ENCODE results near the gene KIF26B.

KIF26B gene

GRCh38 chr1:245211035-245211749 is 56.4 kb downstream of the KIF26B start:
- no peak for DNase-seq

- no peak for DNase-seq
Measured at GRCh38 chr1:245211761-245212160, 57.0 kb downstream of the KIF26B start.

- no peak for DNase-seq
Measured at GRCh38 chr1:245212221-245212710, 57.5 kb downstream of the KIF26B start.

GRCh38 chr1:245213066-245213831 is 58.5 kb downstream of the KIF26B start:
- no peak for DNase-seq

- DNase-seq = no peak
Measured at GRCh38 chr1:245215071-245215470, 60.3 kb downstream of the KIF26B start.

GRCh38 chr1:245216366-245217115 is 61.8 kb downstream of the KIF26B start:
- DNase-seq = no peak

GRCh38 chr1:245217853-245218608 is 63.2 kb downstream of the KIF26B start:
- DNase-seq = no peak

- no peak for DNase-seq
Measured at GRCh38 chr1:245220381-245220985, 65.7 kb downstream of the KIF26B start.

GRCh38 chr1:245221805-245222204 is 67.0 kb downstream of the KIF26B start:
- DNase-seq = no peak

GRCh38 chr1:245222931-245223595 is 68.3 kb downstream of the KIF26B start:
- DNase-seq = no peak

GRCh38 chr1:245225322-245226202 is 70.8 kb downstream of the KIF26B start:
- no peak for DNase-seq

GRCh38 chr1:245226203-245226499 is 71.4 kb downstream of the KIF26B start:
- DNase-seq = no peak

GRCh38 chr1:245229051-245229450 is 74.3 kb downstream of the KIF26B start:
- no peak for DNase-seq

- DNase-seq = no peak
Measured at GRCh38 chr1:245232931-245233330, 78.1 kb downstream of the KIF26B start.

- no peak for DNase-seq
Measured at GRCh38 chr1:245234217-245235081, 79.7 kb downstream of the KIF26B start.

GRCh38 chr1:245235156-245235555 is 80.4 kb downstream of the KIF26B start:
- no peak for DNase-seq

- DNase-seq = no peak
Measured at GRCh38 chr1:245240648-245241165, 85.9 kb downstream of the KIF26B start.

GRCh38 chr1:245241526-245242130 is 86.8 kb downstream of the KIF26B start:
- DNase-seq = no peak

GRCh38 chr1:245242989-245243388 is 88.2 kb downstream of the KIF26B start:
- no peak for DNase-seq

Data from activated CD8-positive, alpha-beta memory T cell treated with anti-CD3 and anti-CD28 coated beads for 24 hours (primary cell).